ENCODE results near the gene CERKL. TPM values are rescaled to one million over a fixed set of nuclear protein-coding genes. Genes with fewer than 3 reads are reported as not detected.
A peak's percentile ranks its signal among the peaks of the same experiment; 100 is the strongest.

CERKL gene
- total and polyA plus RNA-seq, 9 of the 15 experiments (the other 6 are each of a cell fraction or from before 2014, with no cell fraction given): 0.04 to 0.08 TPM; not detected in 7

DNA sequence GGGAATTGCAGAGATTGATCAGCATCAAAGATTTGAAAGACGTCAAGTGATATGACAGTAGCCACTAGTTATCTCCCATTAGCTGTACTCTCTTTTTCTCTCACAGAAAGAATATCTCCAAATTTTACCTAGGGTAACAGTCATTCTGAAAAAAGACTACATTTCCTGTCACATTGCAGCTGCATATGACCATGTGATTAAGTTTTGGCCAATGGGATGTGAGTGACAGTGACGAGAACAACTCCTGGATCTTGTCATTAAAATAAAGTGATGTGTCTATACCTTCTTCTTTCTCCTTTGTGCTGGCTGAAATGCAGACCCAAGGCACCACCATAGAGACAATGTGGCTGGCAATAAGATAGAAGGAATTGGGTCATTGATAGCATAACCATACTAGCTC, 34.0 kb upstream of the CERKL start:
- in situ Hi-C loops (cut with MboI) (no loop called here), intact Hi-C loops (cut with micrococcal nuclease) (no loop called here)
- Histone ChIP-seq H3K79me2 (ENCODE audit: control insufficient read depth, insufficient read depth, low read length) (no peaks in the 10 kb centered on the region), H2AFZ (ENCODE audit: low read depth, low read length) (no peak overlapping the region), H3K27me3 (ENCODE audit: control insufficient read depth in 2 of 2, insufficient read depth in 2 of 2, low read length in 2 of 2) (no peaks in the 10 kb centered on the region), H3K9me3 (replicated peaks; ENCODE audit: control insufficient read depth, insufficient read depth, low read depth, low read length) (no peaks in the 10 kb centered on the region), H3K27ac (ENCODE audit: extremely low read depth, low read depth, low read length) (no peak overlapping the region), H4K20me1 (replicated peaks; ENCODE audit: control insufficient read depth, insufficient read depth, low read length) (no peaks in the 10 kb centered on the region), H3K9ac (ENCODE audit: insufficient read depth in 1 of 2, low read depth in 2 of 2, low read length in 2 of 2) (no peak overlapping the region), H3K4me2 (ENCODE audit: insufficient read depth, low read length) (no peak overlapping the region), H3K9me1 (ENCODE audit: control insufficient read depth, insufficient read depth, low read length) (no peaks in the 10 kb centered on the region), H3K4me1 (replicated peaks in 1 of 2; ENCODE audit: control insufficient read depth in 2 of 2, insufficient read depth in 2 of 2, low read length in 2 of 2) (no peaks in the 10 kb centered on the region), H3K4me3 (no peak overlapping the region), H3K36me3 (ENCODE audit: control insufficient read depth, insufficient read depth, low read length) (no peaks in the 10 kb centered on the region)
- ATAC-seq: no peak
- TF ChIP-seq SFPQ (IDR thresholded peaks at IDR 0.05; ENCODE audit: low read depth, low read length) (no peak), ZNF184 (CRISPR knock-in tag; IDR thresholded peaks at IDR 0.05) (no peak), PHF8 (IDR thresholded peaks at IDR 0.05; ENCODE audit: borderline replicate concordance, low read length) (no peak), NFYB (IDR thresholded peaks at IDR 0.05; ENCODE audit: extremely low read depth, insufficient read length) (peak; percentile 17), CHD1 (IDR thresholded peaks at IDR 0.05; ENCODE audit: low read length) (no peak), YBX1 (IDR thresholded peaks at IDR 0.05) (no peak), JUNB (CRISPR knock-in tag; conservative IDR thresholded peaks at IDR 0.05) (no peak), POLR2B (IDR thresholded peaks at IDR 0.05; ENCODE audit: low read depth, partially characterized antibody) (no peak)
- TF ChIP-seq, protein P1, sequence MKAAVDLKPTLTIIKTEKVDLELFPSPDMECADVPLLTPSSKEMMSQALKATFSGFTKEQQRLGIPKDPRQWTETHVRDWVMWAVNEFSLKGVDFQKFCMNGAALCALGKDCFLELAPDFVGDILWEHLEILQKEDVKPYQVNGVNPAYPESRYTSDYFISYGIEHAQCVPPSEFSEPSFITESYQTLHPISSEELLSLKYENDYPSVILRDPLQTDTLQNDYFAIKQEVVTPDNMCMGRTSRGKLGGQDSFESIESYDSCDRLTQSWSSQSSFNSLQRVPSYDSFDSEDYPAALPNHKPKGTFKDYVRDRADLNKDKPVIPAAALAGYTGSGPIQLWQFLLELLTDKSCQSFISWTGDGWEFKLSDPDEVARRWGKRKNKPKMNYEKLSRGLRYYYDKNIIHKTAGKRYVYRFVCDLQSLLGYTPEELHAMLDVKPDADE (conservative IDR thresholded peaks at IDR 0.05; ENCODE audit: control insufficient read depth, low read depth, low read length): no peak
- POLR2A ChIA-PET: no interaction called here
- WGBS (ENCODE audit: insufficient coverage, low coverage, missing lambda C conversion rate): 0% methylated on average over 2 of the region's 2 CpGs
- CTCF ChIA-PET (ENCODE audit: low intra/inter-chr PET ratio): no interaction called here
- FAIRE-seq: no peak
- BruUV-seq (replicated peaks): no TSS peak
- no peak for DNase-seq (ENCODE audit: extremely low read depth in 1 of 4, low spot score in 3 of 4)

Data from K562 (cell line).